Measurements from ENCODE around the gene EDC4. TPM values are rescaled to one million over a fixed set of nuclear protein-coding genes. Genes with fewer than 3 reads are reported as not detected.

The EDC4 gene
- total and polyA plus RNA-seq, 9 of the 15 experiments (the other 6 are each of a cell fraction or from before 2014, with no cell fraction given): 1.1 to 131 (median 74.0) TPM

GRCh38 chr16:67872631-67873434 lies at the start of gene EDC4 (continued):
- TF ChIP-seq ZNF766 (CRISPR knock-in tag; conservative IDR thresholded peaks at IDR 0.05): 0 out of 2 replicates have a peak, but pooled peaks have one; percentile 59
- peak; percentile 83; the same call in 1 of the 2 replicates for TF ChIP-seq RREB1 (CRISPR knock-in tag; IDR thresholded peaks at IDR 0.05)
- TF ChIP-seq RBFOX2 (IDR thresholded peaks at IDR 0.05; ENCODE audit: low read depth, low read length): peak; percentile 90
- peak; percentile 97 to 99 for TF ChIP-seq MAZ (CRISPR knock-in tag; conservative IDR thresholded peaks at IDR 0.05 in 1 of 2, IDR thresholded peaks at IDR 0.05 in 1 of 2)
- TF ChIP-seq ERF (CRISPR knock-in tag; IDR thresholded peaks at IDR 0.05): peak; percentile 94
- peak; percentile 68 for TF ChIP-seq NFIC (IDR thresholded peaks at IDR 0.05)
- peak; percentile 67 for TF ChIP-seq CHD2 (IDR thresholded peaks at IDR 0.05; ENCODE audit: low read depth, low read length)
- TF ChIP-seq ILK (tag; IDR thresholded peaks at IDR 0.05; ENCODE audit: borderline replicate concordance, low read depth): no peak
- TF ChIP-seq ZNF212 (CRISPR knock-in tag; IDR thresholded peaks at IDR 0.05): peak; percentile 47; the same call in 1 of the 2 replicates
- TF ChIP-seq ZNF12 (CRISPR knock-in tag; IDR thresholded peaks at IDR 0.05): peak; percentile 52; the same call in 1 of the 2 replicates
- no peak for TF ChIP-seq ZFPM2 (CRISPR knock-in tag; IDR thresholded peaks at IDR 0.05)
- TF ChIP-seq E2F6 (IDR thresholded peaks at IDR 0.05; ENCODE audit: borderline replicate concordance in 1 of 2, extremely low read depth in 1 of 2, insufficient read depth in 1 of 2, insufficient read length in 1 of 2, low read depth in 1 of 2, low read length in 1 of 2, poor library complexity in 1 of 2, severe bottlenecking in 1 of 2): peak; percentile 36 to 59
- no peak for TF ChIP-seq ZFP91 (CRISPR knock-in tag; IDR thresholded peaks at IDR 0.05)
- TF ChIP-seq SETDB1 (IDR thresholded peaks at IDR 0.05; ENCODE audit: low read length): no peak
- peak; percentile 81; the same call in 1 of the 2 replicates for TF ChIP-seq FOXP4 (CRISPR knock-in tag; IDR thresholded peaks at IDR 0.05; ENCODE audit: borderline replicate concordance)
